K562 (cell line): ENCODE results near the gene ABHD3. TPM values are rescaled to one million over a fixed set of nuclear protein-coding genes. Genes with fewer than 3 reads are reported as not detected.

Experiments
- ATAC-seq: fragments of 200-7000 bp; cut with Tn5 transposase; 3 replicates; pipeline ENCODE4 v1.9.1; 2020; ENCODE audit warnings: moderate library complexity
- BruUV-seq: library from RNA; stranded (reverse); fragments of 400-500 nt; replicated peaks from 2 replicates; lab custom pipeline; 2021; lab: Mats Ljungman, UMichigan
- CTCF ChIA-PET: fragments of 300-600 bp; formaldehyde crosslinking; extraction: SDS; loops from one replicate; lab custom pipeline; 2021; ENCODE audit warnings: low intra/inter-chr PET ratio; lab: Yijun Ruan, JAX
- POLR2A ChIA-PET: fragments of 300-600, 350-650 bp; sonication (Branson Sonifier 250); formaldehyde crosslinking; extraction: SDS; loops from one replicate; lab custom pipeline; 2021; ENCODE audit warnings: antibody characterized with exemption, inconsistent platforms; lab: Yijun Ruan, JAX
- DNase-seq, 4 experiments: peaks; one replicate each; pipeline versions ENCODE4 v3.0.0 to v3.0.0-alpha.2; 2011 to 2018; ENCODE audit warnings: low spot score in 3 of 4, mixed read lengths in 3 of 4; ENCODE audit errors: extremely low read depth in 1 of 4
- FAIRE-seq: peaks from 2 replicates; lab custom pipeline; 2011; peaks lifted over from hg19 to GRCh38; lab: Jason Lieb, UNC
- H2AFZ ChIP-seq: 2 replicates; pipeline ENCODE4 v1.6.0; 2011; ENCODE audit warnings: low read depth, low read length, control low read depth, inconsistent platforms
- H3K27ac ChIP-seq: fragments of 200-600 bp; 3 replicates; pipeline ENCODE4 v1.8.0; 2011; ENCODE audit warnings: low read depth, mild to moderate bottlenecking, control low read depth, inconsistent platforms, low read length, moderate library complexity, mixed read lengths; ENCODE audit errors: extremely low read depth
- H3K27me3 ChIP-seq, 2 experiments: fragments of 300-600 bp in 1 of 2; 2 replicates in 1 of 2; 3 replicates in 1 of 2; pipeline versions ENCODE4 v1.6.0 to v1.8.0; 2011; ENCODE audit warnings: inconsistent platforms in 2 of 2, low read length in 2 of 2, mild to moderate bottlenecking in 1 of 2, mixed read lengths in 1 of 2, moderate library complexity in 1 of 2; ENCODE audit not compliant: control insufficient read depth in 2 of 2, insufficient read depth in 2 of 2
- H3K36me3 ChIP-seq: fragments of 300-600 bp; 3 replicates; pipeline ENCODE4 v1.8.0; 2011; ENCODE audit warnings: mild to moderate bottlenecking, low read length, inconsistent platforms; ENCODE audit not compliant: control insufficient read depth, insufficient read depth
- H3K4me1 ChIP-seq, 2 experiments: fragments of 200-600 bp in 1 of 2; replicated peaks in 1 of 2; 2 replicates in 1 of 2; 3 replicates in 1 of 2; pipeline versions ENCODE4 v1.5.1 to v1.8.0; 2011; ENCODE audit warnings: inconsistent platforms in 2 of 2, low read length in 2 of 2, mild to moderate bottlenecking in 1 of 2, mixed read lengths in 1 of 2, moderate library complexity in 1 of 2; ENCODE audit not compliant: control insufficient read depth in 2 of 2, insufficient read depth in 2 of 2
- H3K4me2 ChIP-seq: 2 replicates; pipeline ENCODE4 v1.6.1; 2011; ENCODE audit warnings: low read length, control low read depth, inconsistent platforms, mixed read lengths; ENCODE audit not compliant: insufficient read depth
- H3K4me3 ChIP-seq: fragments of 200-600 bp; sonication (generic), shearing (Covaris generic); 2 replicates; pipeline ENCODE4 v1.5.1; 2016; ENCODE audit warnings: control low read depth, inconsistent platforms
- H3K79me2 ChIP-seq: fragments of 200-600 bp; 3 replicates; pipeline ENCODE4 v1.8.0; 2011; ENCODE audit warnings: low read length, inconsistent platforms; ENCODE audit not compliant: control insufficient read depth, insufficient read depth
- H3K9ac ChIP-seq, 2 experiments: 2 replicates each; pipeline versions ENCODE4 v1.6.0 to v1.6.1; 2011; ENCODE audit warnings: low read depth in 2 of 2, low read length in 2 of 2, control low read depth in 1 of 2, inconsistent platforms in 1 of 2, mild to moderate bottlenecking in 1 of 2, mixed read lengths in 1 of 2; ENCODE audit not compliant: insufficient read depth in 1 of 2
- H3K9me1 ChIP-seq: one replicate; pipeline ENCODE4 v1.6.0; 2011; ENCODE audit warnings: inconsistent platforms, mild to moderate bottlenecking, low read length, moderate library complexity; ENCODE audit not compliant: control insufficient read depth, insufficient read depth
- H3K9me3 ChIP-seq: replicated peaks from 2 replicates; pipeline ENCODE4 v1.5.1; 2011; ENCODE audit warnings: low read depth, low read length, inconsistent platforms; ENCODE audit not compliant: control insufficient read depth, insufficient read depth
- H4K20me1 ChIP-seq: replicated peaks from 2 replicates; pipeline ENCODE4 v1.6.1; 2011; ENCODE audit warnings: low read length, inconsistent platforms, mixed read lengths; ENCODE audit not compliant: control insufficient read depth, insufficient read depth
- ARNT ChIP-seq, 2 experiments: fragments of 450-650 bp; IDR thresholded peaks; 2 replicates each; pipeline ENCODE4 v1.6.1; 2016; ENCODE audit warnings: mild to moderate bottlenecking in 1 of 2
- DACH1 ChIP-seq: fragments of 450-650 bp; IDR thresholded peaks from 2 replicates; pipeline ENCODE4 v1.6.1; 2018; ENCODE audit not compliant: partially characterized antibody
- POLR3G ChIP-seq: IDR thresholded peaks from 2 replicates; pipeline ENCODE4 v1.6.1; 2011; ENCODE audit not compliant: insufficient read length, insufficient replicate concordance; ENCODE audit errors: extremely low read depth
- SOX6 ChIP-seq: fragments of 450-650 bp; IDR thresholded peaks from 2 replicates; pipeline ENCODE4 v1.6.1; 2014; ENCODE audit warnings: mild to moderate bottlenecking
- SRSF7 ChIP-seq: fragments of 200-400 bp; formaldehyde crosslinking; optimal IDR thresholded peaks from 2 replicates; pipeline ENCODE3; 2017; ENCODE audit warnings: mild to moderate bottlenecking, low read depth, low read length
- ZNF121 ChIP-seq: sonication (generic); formaldehyde crosslinking; conservative IDR thresholded peaks from 2 replicates; pipeline ENCODE4 v1.8.0; 2022; ENCODE audit warnings: missing genetic modification reagents
- ZNF165 ChIP-seq: fragments of 250-450 bp; sonication (Bioruptor Pico); IDR thresholded peaks from 2 replicates; pipeline ENCODE4 v1.4.0; 2020; ENCODE audit warnings: borderline replicate concordance
- WGBS: fragments of 100-300 bp; shearing (Covaris generic); methylation state at CpG from one replicate; pipeline ENCODE4 v1.1.6; 2016; ENCODE audit warnings: low coverage, mixed read lengths; ENCODE audit not compliant: insufficient coverage; ENCODE audit errors: missing lambda C conversion rate; 5-methylcytosine and 5-hydroxymethylcytosine counted together
- in situ Hi-C: fragments of 300-500 bp; cut with MboI; formaldehyde crosslinking; loops from 4 replicates; pipeline ENCODE4 v1.15.0; 2018; ENCODE audit warnings: inconsistent platforms, mixed read lengths
- intact Hi-C: fragments of 100-400 bp; cut with micrococcal nuclease; formaldehyde crosslinking; loops from 2 replicates; pipeline ENCODE4 v1.14.2; 2022
- polyA plus RNA-seq, 8 experiments: library from polyadenylated mRNA; depleted of rRNA in 4 of 8; stranded (reverse) in 5 of 8; unstranded in 3 of 8; fragments of >200 nt; fragmentation: Nextera tagmentation in 2 of 8; fragmentation: Illumina TruSeq in 1 of 8; extraction: Ambion mirVana in 2 of 8; extraction: Trizol in 1 of 8; gene quantifications; 2 replicates each; pipeline versions ENCODE4 v1.2.1 to v1.2.3, GENCODE V29; 2011 to 2014; ENCODE audit warnings: inconsistent platforms in 1 of 8, missing spikeins in 1 of 8
- total RNA-seq, 7 experiments: library from RNA; depleted of rRNA in 6 of 7; stranded (reverse); fragments of >200 nt in 6 of 7; fragmentation: Illumina TruSeq in 2 of 7; extraction: Trizol in 2 of 7; gene quantifications; 2 replicates each; pipeline versions ENCODE4 v1.2.1 to v1.2.3, GENCODE V29; 2011 to 2021; ENCODE audit warnings: low replicate concordance in 1 of 7

Gene ABHD3
- total and polyA plus RNA-seq, 9 of the 15 experiments (the other 6 are each of a cell fraction or from before 2014, with no cell fraction given) = 6.3 to 38.8 (median 19.4) TPM

GRCh38 chr18:21703241-21703820, 1.2 kb downstream of the ABHD3 start (continued):
- no peak for TF ChIP-seq SRSF7
- TF ChIP-seq, all 486 proteins: peak for 5

GRCh38 chr18:21702602-21703001, 2.0 kb downstream of the ABHD3 start:
- Histone ChIP-seq H3K9me1 (no peaks in the 10 kb centered on the region), H3K36me3 (peaks cover 38% of the 10 kb centered on the region; the same call in 2 of the 3 replicates), H3K4me2 (no peak overlapping the region; the same call in 1 of the 2 replicates), H3K9ac (peak overlapping the region in 1 of 2 experiments; percentile 79; a peak in 1 of 4 replicates), H3K4me1 (peaks cover 16 to 29% of the 10 kb centered on the region in 2 experiments), H3K4me3 (peak overlapping the region; percentile 98; the same call in 1 of the 2 replicates), H3K27me3 (no peaks in the 10 kb centered on the region), H3K27ac (no peak overlapping the region), H3K9me3 (peaks cover 8% of the 10 kb centered on the region)
- intact Hi-C loops = loop anchor here (5.0 to 10.0 kb wide), 2 partner anchors 48 to 90 kb away; partner anchors contain the start of gene SNRPD1
- POLR2A ChIA-PET = interaction anchor here (0.5 to 1.0 kb wide), 4 partner anchors 14 to 104 kb away, joined by 3 read pairs; partner anchors contain the start of gene SNRPD1
- BruUV-seq = TSS peak; percentile 46
- DNase-seq = no peak
- TF ChIP-seq ZNF121 (CRISPR knock-in tag) (no peak), POLR3G (no peak), DACH1 (peak; percentile 61), ARNT (IDR thresholded peaks at IDR 0.05) (no peak), ZNF165 (CRISPR knock-in tag) (no peak), SOX6 (no peak)
- TF ChIP-seq, all 486 proteins: peak for 1
- in situ Hi-C loops = no loop called here
- Histone ChIP-seq H2AFZ (no peak overlapping the region), H4K20me1 (no peaks in the 10 kb centered on the region), H3K79me2 (peaks cover 28% of the 10 kb centered on the region)
- WGBS = 64% methylated on average over 5 of the region's 5 CpGs
- ATAC-seq (no peak), FAIRE-seq (no peak)
- CTCF ChIA-PET = interaction anchor here (0.6 kb wide), 1 partner anchor 148 kb away, joined by 3 read pairs; no protein-coding TSS in a partner anchor
